OCI-LY3 (cell line): ENCODE measurements around the gene MYH7.

Experiments used
- CTCF ChIP-seq: fragments of 200-600, 300-600 bp; sonication (generic); IDR thresholded peaks from 2 replicates; pipeline ENCODE4 v1.5.1; 2014; ENCODE audit warnings: antibody characterized with exemption, low read length, low read depth
- EZH2phosphoT487 ChIP-seq: fragments of 200-600 bp; shearing (Covaris generic); IDR thresholded peaks from 2 replicates; pipeline ENCODE4 v1.6.1; 2018; ENCODE audit warnings: antibody characterized with exemption, mixed run types, low read depth

DNA sequence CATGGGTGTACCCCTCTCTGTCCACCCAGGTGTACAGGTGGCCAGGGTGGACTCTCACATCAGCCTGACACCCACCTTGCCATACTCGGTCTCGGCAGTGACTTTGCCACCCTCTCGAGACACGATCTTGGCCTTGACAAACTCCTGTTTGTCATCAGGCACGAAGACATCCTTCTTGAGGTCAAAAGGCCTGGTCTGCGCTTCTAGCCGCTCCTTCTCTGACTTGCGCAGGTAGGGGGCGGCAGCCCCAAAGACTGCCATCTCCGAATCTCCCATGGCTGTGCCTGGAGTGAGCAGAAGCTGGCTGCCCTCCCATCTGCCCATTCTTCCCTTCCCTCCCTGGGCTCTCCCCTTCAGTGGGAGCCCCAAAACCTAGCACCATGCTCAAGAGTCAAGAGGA is 2.0 kb downstream of the MYH7 start:
- TF ChIP-seq CTCF (no peak), EZH2phosphoT487 (no peak)
